Keratinocyte (primary cell): Measurements from ENCODE around the gene CCDC69. TPM values are rescaled to one million over a fixed set of nuclear protein-coding genes. Genes with fewer than 3 reads are reported as not detected.

Source experiments
- DNase-seq: peaks from one replicate; pipeline ENCODE4 v3.0.0-alpha.2; 2011; ENCODE audit warnings: low read depth, missing footprints, low spot score
- FAIRE-seq: peaks from 2 replicates; lab custom pipeline; 2011; peaks lifted over from hg19 to GRCh38; lab: Jason Lieb, UNC
- H2AFZ ChIP-seq: 2 replicates; pipeline ENCODE4 v1.6.0; 2012; ENCODE audit warnings: low read length, control low read depth, inconsistent platforms; ENCODE audit not compliant: control insufficient read depth
- H3K27ac ChIP-seq: 2 replicates; pipeline ENCODE4 v1.5.1; 2011; ENCODE audit warnings: low read length; ENCODE audit not compliant: control insufficient read depth, insufficient read depth
- H3K27me3 ChIP-seq: 3 replicates; pipeline ENCODE4 v1.6.0; 2011; ENCODE audit warnings: low read length; ENCODE audit not compliant: control insufficient read depth, insufficient read depth; ENCODE audit errors: extremely low read depth
- H3K36me3 ChIP-seq, 2 experiments: 2 replicates in 1 of 2; 3 replicates in 1 of 2; pipeline ENCODE4 v1.5.1; 2011; ENCODE audit warnings: low read length in 2 of 2, mild to moderate bottlenecking in 1 of 2; ENCODE audit not compliant: control insufficient read depth in 2 of 2, insufficient read depth in 2 of 2; ENCODE audit errors: extremely low read depth in 1 of 2
- H3K4me1 ChIP-seq: 3 replicates; pipeline ENCODE4 v1.5.1; 2011; ENCODE audit warnings: low read length; ENCODE audit not compliant: control insufficient read depth, insufficient read depth; ENCODE audit errors: extremely low read depth
- H3K4me2 ChIP-seq: 3 replicates; pipeline ENCODE4 v1.6.0; 2011; ENCODE audit warnings: low read depth, low read length; ENCODE audit not compliant: control insufficient read depth, insufficient read depth; ENCODE audit errors: extremely low read depth
- H3K4me3 ChIP-seq, 3 experiments: fragments of 200-600 bp in 1 of 3; sonication (generic) in 1 of 3; 2 replicates in 2 of 3; 3 replicates in 1 of 3; pipeline ENCODE4 v1.5.1; 2011 to 2016; ENCODE audit warnings: low read length in 3 of 3, mild to moderate bottlenecking in 3 of 3, control low read depth in 2 of 3, inconsistent platforms in 1 of 3, low read depth in 1 of 3, mixed read lengths in 1 of 3, mixed run types in 1 of 3, moderate library complexity in 1 of 3; ENCODE audit not compliant: control insufficient read depth in 2 of 3, insufficient read depth in 2 of 3; ENCODE audit errors: extremely low read depth in 1 of 3
- H3K79me2 ChIP-seq: 2 replicates; pipeline ENCODE4 v1.6.0; 2012; ENCODE audit warnings: low read length; ENCODE audit not compliant: control insufficient read depth, insufficient read depth
- H3K9ac ChIP-seq: 3 replicates; pipeline ENCODE4 v1.6.0; 2011; ENCODE audit warnings: low read length; ENCODE audit not compliant: control insufficient read depth, insufficient read depth; ENCODE audit errors: extremely low read depth
- H3K9me1 ChIP-seq: 3 replicates; pipeline ENCODE4 v1.6.0; 2011; ENCODE audit warnings: low read length; ENCODE audit not compliant: control insufficient read depth, insufficient read depth; ENCODE audit errors: extremely low read depth
- H3K9me3 ChIP-seq: 2 replicates; pipeline ENCODE4 v1.5.1; 2012; ENCODE audit warnings: low read depth, low read length; ENCODE audit not compliant: control insufficient read depth
- H4K20me1 ChIP-seq: 3 replicates; pipeline ENCODE4 v1.6.0; 2011; ENCODE audit warnings: low read length; ENCODE audit not compliant: control insufficient read depth, insufficient read depth; ENCODE audit errors: extremely low read depth
- EZH2 ChIP-seq: IDR thresholded peaks from one replicate; pipeline ENCODE4 v1.6.1; 2012; ENCODE audit warnings: inconsistent platforms, mild to moderate bottlenecking, low read length, moderate library complexity
- dilution Hi-C: fragments of 300-500 bp; cut with MboI; formaldehyde crosslinking; loops from one replicate; pipeline ENCODE4 v1.7.0; 2020; ENCODE audit warnings: low sequenced_read_pairs; ENCODE audit not compliant: extremely low pct_ligation_motif_present
- polyA plus RNA-seq, 5 experiments: library from polyadenylated mRNA; depleted of rRNA in 3 of 5; stranded (reverse) in 3 of 5; stranded (forward) in 1 of 5; unstranded in 1 of 5; fragments of >200 nt; gene quantifications; 1 replicate in 1 of 5; 2 replicates in 3 of 5; 3 replicates in 1 of 5; pipeline versions ENCODE4 v1.2.1 to v1.2.3, GENCODE V29; 2011 to 2012; ENCODE audit warnings: missing spikeins in 2 of 5, low read depth in 1 of 5, low replicate concordance in 1 of 5
- TF ChIP-seq, protein P1 (sequence below), 3 experiments: IDR thresholded peaks in 1 of 3; conservative IDR thresholded peaks in 1 of 3; optimal IDR thresholded peaks in 1 of 3; 2 replicates in 2 of 3; 3 replicates in 1 of 3; pipeline versions ENCODE3 to v1.5.1; 2011; ENCODE audit warnings: low read length in 3 of 3, mild to moderate bottlenecking in 3 of 3, moderate library complexity in 2 of 3, control low read depth in 1 of 3, inconsistent platforms in 1 of 3; ENCODE audit not compliant: insufficient read depth in 2 of 3; ENCODE audit errors: extremely low read depth in 1 of 3

The CCDC69 gene
- polyA plus RNA-seq, 1 donor (not counting 4 experiments of a cell fraction or from before 2014, with no cell fraction given), result 4.1 TPM

DNA sequence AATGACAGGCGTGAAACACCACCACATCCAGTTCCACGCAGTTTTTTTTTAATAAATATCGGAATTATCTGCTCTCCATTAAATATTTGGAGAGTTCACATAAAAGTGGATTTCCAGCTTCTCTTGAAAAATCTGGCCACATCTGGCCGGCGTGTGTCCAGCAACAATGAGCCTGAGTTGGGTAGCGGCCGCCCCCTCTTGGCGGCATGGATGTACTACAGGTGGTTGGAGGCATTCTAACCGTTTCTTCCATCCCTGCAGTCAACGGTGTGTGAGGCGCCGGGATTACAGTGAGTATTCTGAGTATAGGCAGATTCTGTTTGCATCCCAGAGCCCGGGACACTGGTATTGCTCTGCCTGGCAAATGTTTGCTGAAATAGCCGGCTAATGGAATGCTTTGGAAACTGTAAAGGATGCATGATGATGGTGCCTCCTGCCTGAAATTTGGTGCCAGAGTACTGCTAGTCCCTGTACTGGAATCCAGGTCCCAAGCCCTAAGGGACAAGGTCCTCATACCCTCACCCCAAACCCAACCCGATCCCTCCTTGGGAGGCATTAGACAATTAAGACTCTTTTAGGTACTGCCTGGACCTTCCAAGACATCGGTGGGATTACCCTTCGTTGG is 15.5 kb upstream of the CCDC69 start:
- Histone ChIP-seq H4K20me1 (no peaks in the 10 kb centered on the region), H3K4me2 (no peak overlapping the region), H3K4me3 (no peak overlapping the region), H2AFZ (no peak overlapping the region), H3K27ac (no peak overlapping the region), H3K9me3 (no peaks in the 10 kb centered on the region), H3K27me3 (peaks cover 9% of the 10 kb centered on the region), H3K79me2 (no peaks in the 10 kb centered on the region), H3K9ac (no peak overlapping the region), H3K9me1 (no peaks in the 10 kb centered on the region), H3K36me3 (no peaks in the 10 kb centered on the region), H3K4me1 (no peaks in the 10 kb centered on the region)
- FAIRE-seq, result peak; percentile 20
- DNase-seq, result no peak
- dilution Hi-C loops, result no loop called here
- TF ChIP-seq, protein P1, sequence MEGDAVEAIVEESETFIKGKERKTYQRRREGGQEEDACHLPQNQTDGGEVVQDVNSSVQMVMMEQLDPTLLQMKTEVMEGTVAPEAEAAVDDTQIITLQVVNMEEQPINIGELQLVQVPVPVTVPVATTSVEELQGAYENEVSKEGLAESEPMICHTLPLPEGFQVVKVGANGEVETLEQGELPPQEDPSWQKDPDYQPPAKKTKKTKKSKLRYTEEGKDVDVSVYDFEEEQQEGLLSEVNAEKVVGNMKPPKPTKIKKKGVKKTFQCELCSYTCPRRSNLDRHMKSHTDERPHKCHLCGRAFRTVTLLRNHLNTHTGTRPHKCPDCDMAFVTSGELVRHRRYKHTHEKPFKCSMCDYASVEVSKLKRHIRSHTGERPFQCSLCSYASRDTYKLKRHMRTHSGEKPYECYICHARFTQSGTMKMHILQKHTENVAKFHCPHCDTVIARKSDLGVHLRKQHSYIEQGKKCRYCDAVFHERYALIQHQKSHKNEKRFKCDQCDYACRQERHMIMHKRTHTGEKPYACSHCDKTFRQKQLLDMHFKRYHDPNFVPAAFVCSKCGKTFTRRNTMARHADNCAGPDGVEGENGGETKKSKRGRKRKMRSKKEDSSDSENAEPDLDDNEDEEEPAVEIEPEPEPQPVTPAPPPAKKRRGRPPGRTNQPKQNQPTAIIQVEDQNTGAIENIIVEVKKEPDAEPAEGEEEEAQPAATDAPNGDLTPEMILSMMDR (optimal IDR thresholded peaks at IDR 0.05 in 1 of 3, IDR thresholded peaks at IDR 0.05 in 1 of 3, conservative IDR thresholded peaks at IDR 0.05 in 1 of 3; ENCODE audit: extremely low read depth in 1 of 3, insufficient read depth in 2 of 3, low read length in 3 of 3), result peak; percentile 75 to 94 (median 81)
- no peak for TF ChIP-seq EZH2

DNA sequence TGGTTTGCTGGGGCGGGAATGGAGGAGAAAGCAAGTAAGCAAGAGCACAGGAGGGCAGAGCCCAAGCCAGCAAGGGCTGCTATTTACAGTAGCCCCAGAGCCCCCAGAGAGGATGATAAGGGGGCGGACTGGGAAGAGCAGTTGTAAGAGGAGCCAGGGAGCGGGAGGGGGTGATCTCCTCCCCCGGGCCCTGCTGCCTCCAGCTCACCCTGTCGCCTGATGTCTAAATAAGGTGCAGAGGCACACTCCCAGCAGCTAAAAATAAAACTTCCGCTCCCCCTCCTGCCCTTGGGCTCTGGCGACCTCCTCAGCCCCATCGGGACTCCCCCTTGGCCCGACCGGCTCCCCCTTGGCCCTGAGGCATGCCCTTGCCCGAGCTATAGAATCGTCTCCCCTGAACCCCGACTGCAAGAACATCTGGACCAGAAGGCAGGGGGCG is 14.4 kb upstream of the CCDC69 start:
- Histone ChIP-seq H3K27me3 (peaks cover 9% of the 10 kb centered on the region), H4K20me1 (no peaks in the 10 kb centered on the region), H3K9me1 (no peaks in the 10 kb centered on the region), H3K27ac (no peak overlapping the region), H2AFZ (no peak overlapping the region), H3K4me1 (no peaks in the 10 kb centered on the region), H3K36me3 (no peaks in the 10 kb centered on the region), H3K9me3 (no peaks in the 10 kb centered on the region), H3K9ac (no peak overlapping the region), H3K4me2 (no peak overlapping the region), H3K4me3 (no peak overlapping the region), H3K79me2 (no peaks in the 10 kb centered on the region)
- dilution Hi-C loops, result no loop called here
- no peak for DNase-seq
- FAIRE-seq, result no peak
- no peak for TF ChIP-seq EZH2
- TF ChIP-seq, protein P1 (optimal IDR thresholded peaks at IDR 0.05 in 1 of 3, IDR thresholded peaks at IDR 0.05 in 1 of 3, conservative IDR thresholded peaks at IDR 0.05 in 1 of 3; ENCODE audit: extremely low read depth in 1 of 3, insufficient read depth in 2 of 3, low read length in 3 of 3), result no peak
